NCI-H345 treated with DMSO at 0.1 percent for 48 hours (cell line): ENCODE data around the gene PHF14.
"Not testable (repeated sequence)": the region's sequence is repeated elsewhere in the genome, so short reads cannot be mapped to it uniquely, and the experiment has no call there.

Experiments
- DNase-seq: peaks from one replicate; lab custom pipeline; 2025; ENCODE audit not compliant: unreplicated experiment; lab: John Stamatoyannopoulos, UW

Gene PHF14, protein sequence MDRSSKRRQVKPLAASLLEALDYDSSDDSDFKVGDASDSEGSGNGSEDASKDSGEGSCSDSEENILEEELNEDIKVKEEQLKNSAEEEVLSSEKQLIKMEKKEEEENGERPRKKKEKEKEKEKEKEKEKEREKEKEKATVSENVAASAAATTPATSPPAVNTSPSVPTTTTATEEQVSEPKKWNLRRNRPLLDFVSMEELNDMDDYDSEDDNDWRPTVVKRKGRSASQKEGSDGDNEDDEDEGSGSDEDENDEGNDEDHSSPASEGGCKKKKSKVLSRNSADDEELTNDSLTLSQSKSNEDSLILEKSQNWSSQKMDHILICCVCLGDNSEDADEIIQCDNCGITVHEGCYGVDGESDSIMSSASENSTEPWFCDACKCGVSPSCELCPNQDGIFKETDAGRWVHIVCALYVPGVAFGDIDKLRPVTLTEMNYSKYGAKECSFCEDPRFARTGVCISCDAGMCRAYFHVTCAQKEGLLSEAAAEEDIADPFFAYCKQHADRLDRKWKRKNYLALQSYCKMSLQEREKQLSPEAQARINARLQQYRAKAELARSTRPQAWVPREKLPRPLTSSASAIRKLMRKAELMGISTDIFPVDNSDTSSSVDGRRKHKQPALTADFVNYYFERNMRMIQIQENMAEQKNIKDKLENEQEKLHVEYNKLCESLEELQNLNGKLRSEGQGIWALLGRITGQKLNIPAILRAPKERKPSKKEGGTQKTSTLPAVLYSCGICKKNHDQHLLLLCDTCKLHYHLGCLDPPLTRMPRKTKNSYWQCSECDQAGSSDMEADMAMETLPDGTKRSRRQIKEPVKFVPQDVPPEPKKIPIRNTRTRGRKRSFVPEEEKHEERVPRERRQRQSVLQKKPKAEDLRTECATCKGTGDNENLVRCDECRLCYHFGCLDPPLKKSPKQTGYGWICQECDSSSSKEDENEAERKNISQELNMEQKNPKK

DNA sequence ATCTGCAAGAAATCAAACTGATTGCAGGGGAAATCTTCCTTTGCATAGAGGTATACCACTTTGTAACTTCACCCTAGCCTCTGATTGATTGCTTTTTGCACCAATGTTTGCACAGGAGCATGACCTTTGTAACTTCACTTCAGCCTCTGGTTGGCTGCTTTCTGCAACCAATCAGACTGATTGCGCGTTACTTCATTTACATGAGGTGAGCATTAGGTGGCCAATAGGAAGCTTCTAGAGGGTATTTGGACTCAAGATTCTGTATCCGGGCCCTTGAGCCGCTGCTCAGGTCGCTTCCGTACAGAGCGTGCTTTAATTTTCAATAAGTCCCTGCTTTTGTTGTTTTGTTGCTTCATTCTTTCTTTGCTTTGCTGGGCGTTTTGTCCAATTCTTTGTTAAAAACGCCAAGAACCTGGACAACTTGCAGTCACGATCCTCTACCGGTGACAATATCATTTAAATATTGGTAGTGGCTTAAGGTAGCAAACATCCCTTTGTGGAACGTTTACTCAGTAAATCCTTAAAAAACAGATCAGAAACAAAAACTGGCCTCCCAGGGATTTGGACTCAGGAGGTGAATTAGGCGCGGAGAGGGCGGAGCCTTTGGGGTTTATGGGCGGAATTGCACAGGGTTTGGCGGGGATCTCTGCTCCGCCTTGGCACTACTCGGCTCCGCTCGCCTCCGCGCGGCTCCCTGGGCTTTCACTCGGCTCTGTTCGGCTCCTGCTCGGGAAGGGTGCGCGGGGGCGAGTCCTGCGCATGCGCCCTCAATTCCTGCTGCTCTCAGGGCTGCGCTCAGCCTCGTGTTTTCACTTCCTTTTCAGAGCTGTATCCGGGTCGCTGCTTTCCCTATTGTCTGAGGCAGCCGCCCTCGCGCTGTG lies at the start of gene PHF14:
Gene PHF14, plus strand, starts transcription at position 812 of the 881 bp plus-strand sequence. CDS start 452 bp downstream, outside the sequence.
- DNase-seq: peak; percentile 98

GRCh38 chr7:10924370-10924769 lies 49.3 kb upstream of the PHF14 start:
- no peak for DNase-seq

DNA sequence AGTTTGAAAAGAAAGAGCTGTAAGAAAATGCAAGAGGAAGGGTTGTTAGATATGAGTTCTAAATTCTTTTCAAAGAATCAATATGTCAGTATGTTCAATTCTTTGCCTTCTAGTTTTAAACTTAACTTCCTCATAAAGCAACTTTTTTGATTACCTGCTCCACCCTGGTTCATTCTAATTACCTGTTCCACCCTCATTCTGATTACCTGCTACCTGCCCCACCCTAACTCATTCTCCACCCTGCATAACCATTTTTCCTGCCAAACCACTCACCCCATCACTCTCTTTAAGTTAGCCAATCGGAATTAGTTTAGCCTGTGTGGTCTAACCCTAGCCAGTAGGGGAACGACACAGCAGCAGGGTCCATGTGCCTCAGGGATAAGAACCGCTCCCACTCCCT lies 45.5 kb upstream of the PHF14 start:
- not testable (repeated sequence) for DNase-seq

- DNase-seq: no peak
Measured at GRCh38 chr7:10930551-10930950, 43.1 kb upstream of the PHF14 start.

DNA sequence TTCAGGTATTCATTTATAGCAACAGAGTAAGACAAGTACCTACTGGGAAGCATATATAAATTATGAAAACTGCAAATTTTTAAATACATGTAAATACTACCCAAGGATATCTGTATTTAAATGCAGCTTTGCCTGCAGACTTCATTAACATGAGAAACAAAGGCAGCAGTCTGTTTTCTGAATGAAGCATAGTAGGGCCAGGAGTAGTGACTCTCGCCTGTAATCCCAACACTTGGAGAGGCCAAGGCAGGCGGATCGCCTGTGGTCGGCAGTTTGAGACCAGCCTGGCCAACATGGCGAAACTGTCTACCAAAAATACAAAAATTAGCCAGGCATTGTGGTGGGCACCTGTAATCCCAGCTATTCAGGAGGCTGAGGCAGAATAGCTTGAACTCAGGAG lies 42.5 kb upstream of the PHF14 start:
- DNase-seq: no peak

GRCh38 chr7:10934292-10934691 lies 39.4 kb upstream of the PHF14 start:
- no peak for DNase-seq

GRCh38 chr7:10939237-10939910 lies 34.3 kb upstream of the PHF14 start:
- peak; percentile 8 for DNase-seq

DNA sequence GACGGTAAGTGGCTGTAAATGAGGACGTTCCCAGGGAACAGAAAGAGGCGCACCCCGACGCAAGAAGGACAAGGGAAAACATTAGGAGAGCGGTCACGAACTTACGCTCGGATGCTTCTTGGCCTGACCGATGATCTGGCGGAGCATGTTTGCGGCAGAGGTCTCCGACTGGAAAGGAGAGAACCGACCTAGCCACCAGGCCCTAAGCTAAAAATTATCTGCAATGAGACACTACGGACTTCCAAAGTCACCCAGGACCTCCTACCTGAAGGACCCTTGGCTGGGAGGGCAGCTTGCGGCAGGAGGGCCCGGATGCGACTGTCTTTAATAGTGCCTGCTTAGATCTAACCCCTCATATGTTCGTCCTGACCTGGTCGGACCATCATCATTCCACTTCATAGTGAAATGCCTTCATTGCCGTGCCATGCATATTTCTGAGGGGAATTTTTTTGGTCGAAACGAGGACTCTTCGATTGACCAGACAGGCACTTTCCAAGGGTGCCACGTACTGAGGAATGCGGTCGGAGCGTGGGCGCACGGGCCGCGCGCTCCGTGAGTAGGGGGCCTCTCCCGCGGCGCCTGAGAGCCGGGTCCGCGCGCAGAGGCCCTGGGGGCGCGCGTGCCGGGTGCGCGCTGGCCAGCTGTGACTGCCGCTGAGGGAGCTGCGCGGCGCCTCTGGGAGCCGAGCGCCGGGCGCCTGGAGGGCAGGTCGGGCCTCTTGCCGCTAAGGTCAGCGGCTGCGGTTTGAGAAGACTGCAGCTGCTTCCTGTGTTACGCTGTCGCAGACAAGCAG lies 33.6 kb upstream of the PHF14 start:
- peak; percentile 96 for DNase-seq

- peak; percentile 45 for DNase-seq
Measured at GRCh38 chr7:10940704-10941355, 32.8 kb upstream of the PHF14 start.

DNA sequence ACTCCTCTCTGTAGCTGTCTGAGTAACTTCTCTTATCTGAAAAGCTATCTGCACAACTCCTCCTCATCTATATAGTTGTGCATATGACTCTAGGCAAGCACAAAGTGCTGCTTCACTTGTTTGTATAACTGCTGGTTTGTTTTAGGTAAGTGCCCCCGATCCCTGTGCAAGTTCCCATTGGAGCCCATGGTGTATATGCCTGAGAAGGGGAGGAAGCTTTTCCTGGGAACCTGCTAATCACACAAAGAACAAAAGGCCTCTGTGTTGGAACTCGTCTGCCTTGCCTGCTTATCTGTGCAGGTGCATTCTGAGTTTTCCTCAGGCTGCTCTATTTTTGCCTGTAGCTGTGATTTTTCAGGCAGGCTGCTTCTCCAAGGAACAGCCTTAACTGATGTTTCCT lies 23.2 kb upstream of the PHF14 start:
- DNase-seq: no peak

DNA sequence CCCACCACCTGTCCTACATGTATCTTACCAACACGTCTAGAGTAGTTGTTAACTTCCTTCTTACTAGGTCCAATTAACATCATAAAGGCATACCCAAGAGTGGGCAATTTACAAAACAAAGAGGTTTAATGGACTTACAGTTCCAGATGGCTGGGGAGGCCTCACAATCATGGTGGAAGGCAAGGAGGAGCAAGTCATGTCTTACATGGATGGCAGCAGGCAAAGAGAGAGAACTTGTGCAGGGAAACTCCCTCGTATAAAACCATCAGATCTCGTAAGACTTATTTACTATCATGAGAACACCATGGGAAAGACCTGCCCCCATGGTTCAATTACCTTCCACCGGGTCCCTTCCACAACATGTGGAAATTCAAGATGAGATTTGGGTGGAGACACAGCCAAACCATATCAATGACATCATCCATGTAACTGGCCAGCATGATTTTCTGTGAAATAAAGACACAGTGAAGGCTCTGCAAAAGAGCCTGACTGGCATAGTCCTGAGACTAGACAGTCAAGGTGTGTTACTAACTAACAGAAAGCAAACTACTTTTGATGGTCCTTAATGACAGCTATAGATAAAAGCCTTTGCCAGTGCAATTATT lies 22.6 kb upstream of the PHF14 start:
- not testable (repeated sequence) for DNase-seq

DNA sequence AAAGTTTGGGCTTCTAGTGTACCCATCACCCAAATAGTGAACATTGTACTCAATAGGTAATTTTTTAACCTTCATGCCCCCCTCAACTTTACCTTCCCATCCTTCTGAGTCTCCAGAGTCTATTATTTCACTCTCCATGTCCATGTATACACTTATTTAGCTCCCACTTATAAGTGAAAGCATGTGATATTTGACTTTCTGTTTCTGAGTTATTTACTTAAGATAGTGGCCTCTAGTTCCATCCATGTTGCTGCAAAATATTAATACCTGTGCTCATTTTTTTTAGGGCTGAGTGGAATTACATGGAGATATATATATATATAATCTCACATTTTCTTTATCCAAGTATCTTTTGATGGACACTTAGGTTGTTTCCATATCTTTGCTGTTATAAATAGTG lies 21.1 kb upstream of the PHF14 start:
- DNase-seq: no peak

GRCh38 chr7:10953078-10953750 lies 20.5 kb upstream of the PHF14 start:
- DNase-seq: not testable (repeated sequence)

GRCh38 chr7:10956528-10956927 lies 17.1 kb upstream of the PHF14 start:
- no peak for DNase-seq

DNA sequence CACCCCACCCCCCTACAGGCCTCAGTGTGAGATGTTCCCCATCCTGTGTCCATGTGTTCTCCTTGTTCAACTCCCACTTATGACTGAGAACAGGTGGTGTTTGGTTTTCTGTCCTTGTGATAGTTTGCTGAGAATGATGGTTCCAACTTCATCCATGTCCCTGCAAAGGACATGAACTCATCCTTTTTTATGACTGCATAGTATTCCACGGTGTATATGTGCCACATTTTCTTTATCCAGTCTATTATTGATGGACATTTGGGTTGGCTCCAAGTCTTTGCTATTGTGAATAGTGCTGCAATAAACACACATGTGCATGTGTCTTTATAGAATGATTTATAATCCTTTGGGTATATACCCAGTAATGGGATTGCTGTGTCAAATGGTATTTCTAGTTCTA lies 13.4 kb upstream of the PHF14 start:
- DNase-seq: not testable (repeated sequence)

DNA sequence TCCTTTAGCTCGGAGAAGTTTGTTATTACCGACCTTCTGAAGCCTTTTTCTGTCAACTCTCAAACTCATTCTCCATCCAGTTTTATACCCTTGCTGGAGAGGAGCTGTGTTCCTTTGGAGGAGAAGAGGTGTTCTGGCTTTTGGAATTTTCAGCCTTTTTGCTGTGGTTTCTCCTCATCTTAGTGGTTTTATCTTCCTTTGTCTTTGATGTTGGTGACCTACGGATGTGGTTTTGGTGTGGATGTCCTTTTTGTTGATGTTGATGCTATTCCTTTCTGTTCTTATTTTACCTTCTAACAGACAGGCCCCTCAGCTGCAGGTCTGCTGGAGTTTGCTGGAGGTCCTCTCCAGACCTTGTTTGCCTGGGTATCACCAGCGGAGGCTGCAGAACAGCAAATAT lies 8.7 kb upstream of the PHF14 start:
- not testable (repeated sequence) for DNase-seq

- no peak for DNase-seq
Measured at GRCh38 chr7:10972174-10972573, 1.5 kb upstream of the PHF14 start.
